Mesothelial cell of epicardium (in vitro differentiated cells): Measurements from ENCODE around the gene ICAM4. TPM values are rescaled to one million over a fixed set of nuclear protein-coding genes. Genes with fewer than 3 reads are reported as not detected.

Experiments used
- DNase-seq, 2 experiments: peaks; one replicate each; pipeline ENCODE4 v3.0.0; 2021; ENCODE audit warnings: low spot score in 2 of 2; ENCODE audit not compliant: unreplicated experiment in 2 of 2
- H3K27ac Mint-ChIP-seq: 2 replicates; pipeline ENCODE4 v1.8.0; 2021; ENCODE audit warnings: mixed read lengths
- H3K27me3 Mint-ChIP-seq: 2 replicates; pipeline ENCODE4 v1.8.0; 2021; ENCODE audit warnings: low read depth, mixed read lengths
- H3K36me3 Mint-ChIP-seq: 2 replicates; pipeline ENCODE4 v1.8.0; 2021; ENCODE audit warnings: mixed read lengths
- H3K4me1 Mint-ChIP-seq: 2 replicates; pipeline ENCODE4 v1.8.0; 2021; ENCODE audit warnings: mixed read lengths
- H3K4me3 Mint-ChIP-seq: 2 replicates; pipeline ENCODE4 v1.8.0; 2021; ENCODE audit warnings: mild to moderate bottlenecking, moderate library complexity, mixed read lengths
- H3K9me3 Mint-ChIP-seq: 2 replicates; pipeline ENCODE4 v1.8.0; 2021; ENCODE audit warnings: mixed read lengths
- CTCF ChIP-seq: fragments of 200-600 bp; sonication (generic); IDR thresholded peaks from one replicate; pipeline ENCODE4 v1.5.0; 2021; ENCODE audit warnings: antibody characterized with exemption; ENCODE audit not compliant: unreplicated experiment
- total RNA-seq: library from RNA; stranded (reverse); gene quantifications from 3 replicates; pipeline ENCODE4 v1.2.1, GENCODE V29; 2021

Gene ICAM4
- total RNA-seq, 1 donor from 2014 or later: 2.6 TPM

- Mint-ChIP-seq H3K4me1 (peaks cover 15% of the 10 kb centered on the region), H3K36me3 (peaks cover 20% of the 10 kb centered on the region), H3K9me3 (no peaks in the 10 kb centered on the region), H3K27ac (no peak overlapping the region), H3K27me3 (no peaks in the 10 kb centered on the region), H3K4me3 (no peak overlapping the region)
- no peak for TF ChIP-seq CTCF
- DNase-seq: no peak
Measured at GRCh38 chr19:10317857-10318462, 31.2 kb downstream of the ICAM4 start.

- no peak overlapping the region for H3K27ac Mint-ChIP-seq
- H3K9me3 Mint-ChIP-seq: no peaks in the 10 kb centered on the region
- no peaks in the 10 kb centered on the region for H3K27me3 Mint-ChIP-seq
- no peak overlapping the region for H3K4me3 Mint-ChIP-seq
- peaks cover 17% of the 10 kb centered on the region for H3K36me3 Mint-ChIP-seq
- DNase-seq: no peak
- H3K4me1 Mint-ChIP-seq: peaks cover 15% of the 10 kb centered on the region
- no peak for TF ChIP-seq CTCF
Measured at GRCh38 chr19:10318807-10319682, 32.3 kb downstream of the ICAM4 start.

GRCh38 chr19:10320602-10321416, 34.1 kb downstream of the ICAM4 start:
- no peaks in the 10 kb centered on the region for H3K9me3 Mint-ChIP-seq
- H3K27ac Mint-ChIP-seq: no peak overlapping the region
- peaks cover 17% of the 10 kb centered on the region for H3K36me3 Mint-ChIP-seq
- H3K27me3 Mint-ChIP-seq: no peaks in the 10 kb centered on the region
- TF ChIP-seq CTCF: no peak
- no peak for DNase-seq
- H3K4me1 Mint-ChIP-seq: peaks cover 5% of the 10 kb centered on the region
- H3K4me3 Mint-ChIP-seq: no peak overlapping the region

GRCh38 chr19:10321417-10321797, 34.7 kb downstream of the ICAM4 start:
- H3K36me3 Mint-ChIP-seq: peaks cover 14% of the 10 kb centered on the region
- no peaks in the 10 kb centered on the region for H3K4me1 Mint-ChIP-seq
- no peak overlapping the region for H3K27ac Mint-ChIP-seq
- no peak for TF ChIP-seq CTCF
- H3K27me3 Mint-ChIP-seq: no peaks in the 10 kb centered on the region
- DNase-seq: no peak
- no peak overlapping the region for H3K4me3 Mint-ChIP-seq
- H3K9me3 Mint-ChIP-seq: no peaks in the 10 kb centered on the region

- DNase-seq: no peak
- Mint-ChIP-seq H3K27me3 (no peaks in the 10 kb centered on the region), H3K4me3 (no peak overlapping the region), H3K9me3 (no peaks in the 10 kb centered on the region), H3K36me3 (peaks cover 14% of the 10 kb centered on the region), H3K27ac (no peak overlapping the region), H3K4me1 (no peaks in the 10 kb centered on the region)
- no peak for TF ChIP-seq CTCF
Measured at GRCh38 chr19:10321874-10322835, 35.4 kb downstream of the ICAM4 start.
